ENCODE measurements around the gene UNC50. TPM values are rescaled to one million over a fixed set of nuclear protein-coding genes. Genes with fewer than 3 reads are reported as not detected.
A peak's percentile ranks its signal among the peaks of the same experiment; 100 is the strongest.

Gene UNC50, protein sequence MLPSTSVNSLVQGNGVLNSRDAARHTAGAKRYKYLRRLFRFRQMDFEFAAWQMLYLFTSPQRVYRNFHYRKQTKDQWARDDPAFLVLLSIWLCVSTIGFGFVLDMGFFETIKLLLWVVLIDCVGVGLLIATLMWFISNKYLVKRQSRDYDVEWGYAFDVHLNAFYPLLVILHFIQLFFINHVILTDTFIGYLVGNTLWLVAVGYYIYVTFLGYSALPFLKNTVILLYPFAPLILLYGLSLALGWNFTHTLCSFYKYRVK
- polyA plus RNA-seq (ENCODE audit: low read depth in 6 of 6) = 10 to 100 TPM; 36.8 to 71.5 (median 49.7) TPM

- peaks cover 4% of the 10 kb centered on the region in 2 donors for H3K36me3 Mint-ChIP-seq
- H3K4me1 Mint-ChIP-seq = peaks cover 49 to 60% (median 52%) of the 10 kb centered on the region in 3 donors
- no peaks in the 10 kb centered on the region for H3K9me3 Mint-ChIP-seq
- H3K4me3 Mint-ChIP-seq = peak within 1 kb of the TSS; percentile 89 to 99 (median 94)
- DNase-seq = peak; percentile 92
- H3K27ac Mint-ChIP-seq = peak within 1 kb of the TSS; percentile 93 to 98 (median 96)
- peak; percentile 86 for ATAC-seq (ENCODE audit: low read depth in 2 of 2)
- no peaks in the 10 kb centered on the region for H3K27me3 Mint-ChIP-seq
Measured at GRCh38 chr2:98608116-98608961, at the start of gene UNC50, which contains the start of gene COA5. TSS of gene UNC50 (plus strand) at chr2:98608589. CDS start at chr2:98609760, 1,171 bp downstream. TSS of gene COA5 (minus strand) at chr2:98608512. CDS start at chr2:98608405, 107 bp downstream.

DNA sequence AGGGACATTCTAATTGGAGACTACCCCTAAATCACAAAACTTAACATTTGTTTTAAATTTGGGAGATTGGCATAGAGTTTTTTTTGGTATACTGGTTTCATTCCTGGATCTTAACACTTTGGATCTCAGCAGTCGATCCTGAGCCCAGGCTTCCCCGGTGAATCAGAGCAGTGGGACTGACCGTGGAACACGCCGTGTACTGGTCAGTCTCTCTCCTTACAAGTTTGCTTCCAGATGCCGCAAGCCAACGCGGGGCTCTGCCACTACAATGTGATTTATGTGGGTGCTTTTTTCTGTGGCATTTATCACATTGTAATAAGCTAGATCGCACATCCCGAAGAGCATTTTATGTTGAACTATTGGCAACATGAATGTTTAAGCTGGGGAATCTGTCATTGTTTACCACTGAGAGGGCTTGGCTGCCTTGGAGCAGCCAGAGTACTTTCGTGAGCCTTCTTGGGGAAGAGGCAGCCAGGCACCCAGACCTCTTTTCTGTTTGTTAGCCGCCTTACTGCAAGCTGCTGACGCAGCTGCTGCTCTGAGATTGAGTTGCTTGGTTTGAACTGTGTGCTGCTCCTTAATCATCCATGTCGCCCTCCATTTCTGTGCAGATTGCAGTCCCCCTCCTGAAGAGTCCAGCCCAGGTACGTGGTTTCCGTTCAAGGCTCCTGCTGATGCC, 49.4 kb upstream of the UNC50 start:
- no peaks in the 10 kb centered on the region for H3K36me3 Mint-ChIP-seq
- H3K4me1 Mint-ChIP-seq = peaks cover 10 to 19% (median 12%) of the 10 kb centered on the region in 3 donors
- DNase-seq = no peak
- H3K9me3 Mint-ChIP-seq = no peaks in the 10 kb centered on the region
- no peak overlapping the region for H3K4me3 Mint-ChIP-seq
- ATAC-seq (ENCODE audit: low read depth in 2 of 2) = no peak
- H3K27me3 Mint-ChIP-seq = no peaks in the 10 kb centered on the region
- peak overlapping the region in 3 of 6 donors; percentile 50 to 82 (median 56) for H3K27ac Mint-ChIP-seq

DNA sequence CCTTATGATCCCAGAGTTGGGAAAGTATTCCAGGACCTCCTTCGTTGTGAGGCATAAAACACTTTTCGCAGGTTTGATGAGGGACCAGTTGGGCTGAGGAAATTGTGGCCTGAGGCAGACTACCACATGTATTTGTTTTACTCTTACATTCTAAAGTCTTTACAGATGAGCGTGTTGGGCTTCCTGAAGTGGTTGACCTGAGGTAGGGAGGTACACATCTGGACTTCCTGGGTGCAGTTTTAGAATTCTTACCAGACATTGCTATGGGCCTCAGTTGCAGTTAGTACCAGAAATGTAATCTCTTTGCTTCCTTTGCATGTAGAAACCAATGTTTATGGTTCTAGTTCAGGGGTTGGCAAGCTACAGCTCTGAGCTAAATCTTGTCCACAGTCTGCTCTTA, 48.8 kb upstream of the UNC50 start:
- Mint-ChIP-seq H3K27ac (peak overlapping the region in 4 of 6 donors; percentile 21 to 82 (median 59)), H3K36me3 (no peaks in the 10 kb centered on the region), H3K4me1 (peaks cover 10 to 19% (median 12%) of the 10 kb centered on the region in 3 donors), H3K27me3 (no peaks in the 10 kb centered on the region), H3K9me3 (no peaks in the 10 kb centered on the region), H3K4me3 (no peak overlapping the region)
- no peak for DNase-seq
- no peak for ATAC-seq (ENCODE audit: low read depth in 2 of 2)

DNA sequence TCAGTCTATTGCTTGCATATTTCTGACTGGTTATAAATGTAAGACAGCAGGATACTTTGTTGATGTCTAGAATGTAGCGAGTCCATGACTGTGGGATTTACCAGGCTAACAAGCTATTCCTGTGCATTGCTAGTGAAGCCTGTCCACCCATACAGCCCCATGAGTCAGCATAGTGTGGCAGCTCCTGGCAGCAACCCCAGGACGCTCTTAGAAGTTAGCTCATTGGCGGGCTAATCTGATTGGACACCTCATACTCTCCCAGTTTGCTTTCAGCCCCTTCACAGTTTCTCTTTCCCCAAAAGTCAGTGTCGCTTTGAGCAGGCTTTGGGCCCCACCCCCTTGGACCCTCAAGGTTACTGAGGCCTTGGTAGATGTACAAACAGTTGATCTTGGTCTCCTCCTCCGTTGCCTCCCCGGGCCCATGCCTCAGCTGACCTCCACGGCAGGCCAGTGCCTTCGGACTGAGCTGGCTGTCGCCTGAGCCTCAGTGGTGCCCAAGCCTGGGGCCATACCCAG, 48.1 kb upstream of the UNC50 start:
- DNase-seq (no peak), ATAC-seq (ENCODE audit: low read depth in 2 of 2) (no peak)
- H3K4me3 Mint-ChIP-seq = no peak overlapping the region
- H3K27me3 Mint-ChIP-seq = no peaks in the 10 kb centered on the region
- H3K36me3 Mint-ChIP-seq = peaks cover 0 to 2% of the 10 kb centered on the region in 2 donors
- H3K27ac Mint-ChIP-seq = peak overlapping the region in 2 of 6 donors; percentile 62 to 82
- H3K4me1 Mint-ChIP-seq = peaks cover 10 to 15% (median 12%) of the 10 kb centered on the region in 3 donors
- no peaks in the 10 kb centered on the region for H3K9me3 Mint-ChIP-seq

DNA sequence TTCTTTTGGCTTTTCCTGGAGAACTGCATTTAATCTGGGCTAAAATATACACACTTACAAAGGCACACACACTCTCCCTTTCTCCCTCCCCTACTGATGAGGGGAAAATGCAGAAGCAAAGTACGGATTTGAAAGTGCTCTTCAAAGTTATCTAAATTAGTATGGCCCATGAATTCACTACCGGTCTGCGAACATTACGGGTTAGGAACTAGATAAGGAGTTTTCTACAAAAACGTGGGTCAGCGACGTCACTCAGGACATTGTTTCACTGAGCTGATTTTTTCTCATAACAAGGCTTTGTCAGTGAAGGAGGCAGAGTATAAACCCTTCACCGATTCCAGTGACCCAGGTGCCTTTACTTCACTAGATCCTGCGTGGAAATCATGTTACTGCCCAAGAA, 47.4 kb upstream of the UNC50 start:
- H3K4me3 Mint-ChIP-seq = no peak overlapping the region
- ATAC-seq (ENCODE audit: low read depth in 2 of 2) (no peak), DNase-seq (no peak)
- peaks cover 2 to 4% of the 10 kb centered on the region in 2 donors for H3K36me3 Mint-ChIP-seq
- no peaks in the 10 kb centered on the region for H3K9me3 Mint-ChIP-seq
- H3K27ac Mint-ChIP-seq = no peak overlapping the region
- no peaks in the 10 kb centered on the region for H3K27me3 Mint-ChIP-seq
- H3K4me1 Mint-ChIP-seq = peaks cover 6 to 10% (median 9%) of the 10 kb centered on the region in 3 donors

DNA sequence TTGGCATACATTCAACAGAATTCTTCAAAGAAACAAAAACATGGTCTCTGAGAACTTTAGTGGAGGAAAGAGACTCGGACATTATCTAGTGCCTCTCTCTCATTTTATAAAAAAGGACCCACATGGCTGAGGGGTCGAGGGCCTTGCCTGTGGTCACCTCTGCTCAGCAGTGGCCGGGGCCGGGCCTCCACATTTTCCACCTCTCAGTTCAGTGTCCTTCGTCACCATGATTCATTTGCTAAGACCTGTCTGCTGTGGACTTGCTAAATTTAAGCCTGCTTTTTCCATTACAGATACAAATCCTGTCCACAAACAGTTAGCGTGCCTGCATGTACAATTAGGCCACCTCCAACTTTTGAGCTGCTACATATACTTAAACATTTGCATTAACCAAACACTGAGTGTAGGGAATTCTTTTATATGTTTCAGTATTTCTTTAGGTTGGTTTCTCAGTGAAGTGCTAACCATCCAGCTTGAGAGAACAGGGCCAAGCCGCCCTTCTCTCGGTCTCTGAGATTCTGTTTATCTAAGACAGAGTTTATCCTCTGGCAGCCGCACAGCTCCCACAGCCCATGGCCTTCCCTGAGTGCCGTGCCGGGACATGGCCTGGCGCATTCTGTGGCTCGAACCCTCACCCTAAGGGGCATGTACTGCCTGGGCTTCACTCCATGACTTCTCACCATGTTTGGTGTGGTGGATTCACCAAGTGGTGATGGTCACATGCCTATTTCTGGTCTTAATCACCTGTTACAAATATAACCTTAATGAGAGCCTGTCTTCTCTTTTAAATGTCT, 46.3 kb upstream of the UNC50 start:
- H3K36me3 Mint-ChIP-seq = peaks cover 4 to 11% of the 10 kb centered on the region in 2 donors
- ATAC-seq (ENCODE audit: low read depth in 2 of 2) (no peak), DNase-seq (no peak)
- no peak overlapping the region for H3K4me3 Mint-ChIP-seq
- H3K27ac Mint-ChIP-seq = peak overlapping the region in 1 of 6 donors; percentile 72
- no peaks in the 10 kb centered on the region for H3K27me3 Mint-ChIP-seq
- no peaks in the 10 kb centered on the region for H3K9me3 Mint-ChIP-seq
- H3K4me1 Mint-ChIP-seq = peaks cover 0 to 4% (median 0%) of the 10 kb centered on the region in 3 donors

DNA sequence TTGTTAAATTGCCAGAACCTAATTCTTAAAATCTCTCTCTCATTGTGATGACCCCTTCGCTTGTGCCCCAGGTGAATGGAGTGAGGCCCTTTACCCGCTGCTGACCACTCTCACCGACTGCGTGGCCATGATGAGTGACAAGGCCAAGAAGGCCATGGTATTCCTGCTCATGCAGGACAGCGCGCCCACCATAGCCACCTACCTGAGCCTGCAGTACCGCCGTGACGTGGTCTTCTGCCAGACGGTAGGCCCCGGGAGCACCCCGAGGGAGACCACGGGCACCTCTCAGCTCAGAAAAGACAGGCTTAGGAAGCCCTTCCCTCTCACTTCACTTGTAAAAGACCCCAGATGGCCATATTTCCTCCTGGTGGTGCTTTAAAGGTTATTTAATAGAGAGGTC, 45.0 kb upstream of the UNC50 start:
- H3K27me3 Mint-ChIP-seq = no peaks in the 10 kb centered on the region
- no peak overlapping the region for H3K4me3 Mint-ChIP-seq
- no peaks in the 10 kb centered on the region for H3K4me1 Mint-ChIP-seq
- DNase-seq (no peak), ATAC-seq (ENCODE audit: low read depth in 2 of 2) (no peak)
- H3K36me3 Mint-ChIP-seq = peaks cover 4 to 11% of the 10 kb centered on the region in 2 donors
- no peaks in the 10 kb centered on the region for H3K9me3 Mint-ChIP-seq
- no peak overlapping the region for H3K27ac Mint-ChIP-seq

GRCh38 chr2:98564541-98565132, 43.8 kb upstream of the UNC50 start:
- ATAC-seq (ENCODE audit: low read depth in 2 of 2) = no peak
- H3K4me1 Mint-ChIP-seq = peaks cover 0 to 1% (median under 1%) of the 10 kb centered on the region in 3 donors
- H3K27me3 Mint-ChIP-seq = no peaks in the 10 kb centered on the region
- H3K27ac Mint-ChIP-seq = no peak overlapping the region
- H3K9me3 Mint-ChIP-seq = no peaks in the 10 kb centered on the region
- peaks cover 4 to 14% of the 10 kb centered on the region in 2 donors for H3K36me3 Mint-ChIP-seq
- H3K4me3 Mint-ChIP-seq = no peak overlapping the region
- no peak for DNase-seq

DNA sequence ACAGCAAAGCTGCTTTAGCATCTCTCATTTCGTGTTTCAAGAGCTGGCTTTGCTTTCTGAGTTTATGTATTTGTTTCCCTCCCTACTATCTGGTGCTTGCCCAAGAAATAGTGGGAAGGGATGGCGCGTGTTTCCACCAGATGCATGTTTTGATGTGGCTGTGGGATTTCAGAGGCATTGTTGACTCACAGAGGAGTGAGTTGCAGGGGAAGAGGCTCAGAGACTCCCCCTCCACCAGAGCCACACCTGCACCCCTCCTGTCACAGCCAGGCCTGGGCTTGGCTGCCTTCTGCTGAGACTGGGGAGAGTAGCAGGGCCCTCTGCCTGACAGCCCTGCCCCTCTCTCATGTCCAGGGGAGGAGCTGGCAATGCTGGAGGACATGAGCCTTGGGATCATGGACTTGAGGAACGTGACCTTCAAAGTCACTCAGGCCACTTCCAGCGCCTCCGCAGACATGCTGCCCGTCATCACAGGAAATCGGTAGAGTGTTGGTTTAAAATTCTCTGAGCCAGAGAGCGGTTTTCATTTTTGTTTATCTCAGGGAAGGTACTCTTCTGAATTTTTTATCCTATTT, 43.0 kb upstream of the UNC50 start:
- DNase-seq (no peak), ATAC-seq (ENCODE audit: low read depth in 2 of 2) (no peak)
- Mint-ChIP-seq H3K27ac (peak overlapping the region in 1 of 6 donors; percentile 72), H3K4me3 (no peak overlapping the region), H3K27me3 (no peaks in the 10 kb centered on the region), H3K9me3 (no peaks in the 10 kb centered on the region), H3K36me3 (peaks cover 4 to 20% of the 10 kb centered on the region in 2 donors), H3K4me1 (peaks cover 0 to 4% (median 4%) of the 10 kb centered on the region in 3 donors)

DNA sequence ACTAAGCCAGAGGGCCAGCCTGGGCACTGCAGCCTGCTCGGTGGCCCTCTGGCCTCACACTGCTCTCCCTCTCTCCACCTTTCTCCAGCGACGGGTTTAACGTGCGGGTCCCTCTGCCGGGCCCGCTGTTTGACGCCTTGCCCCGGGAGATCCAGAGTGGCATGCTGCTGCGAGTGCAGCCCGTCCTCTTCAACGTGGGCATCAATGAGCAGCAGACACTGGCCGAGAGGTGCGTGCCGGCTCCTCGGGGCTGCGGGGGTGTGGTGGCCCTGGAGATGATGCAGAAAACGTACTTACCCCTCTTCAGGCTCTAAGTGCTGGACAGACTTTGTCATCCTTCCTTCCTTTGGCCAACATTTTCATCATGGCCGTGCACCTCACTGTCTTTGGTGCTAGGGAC, 42.4 kb upstream of the UNC50 start:
- Mint-ChIP-seq H3K4me3 (peak overlapping the region in 1 of 8 donors; percentile 54), H3K36me3 (peaks cover 4 to 20% of the 10 kb centered on the region in 2 donors), H3K27me3 (no peaks in the 10 kb centered on the region), H3K27ac (peak overlapping the region in 2 of 6 donors; percentile 16 to 72), H3K4me1 (peaks cover 0 to 4% (median 4%) of the 10 kb centered on the region in 3 donors), H3K9me3 (no peaks in the 10 kb centered on the region)
- ATAC-seq (ENCODE audit: low read depth in 2 of 2) (no peak), DNase-seq (no peak)

DNA sequence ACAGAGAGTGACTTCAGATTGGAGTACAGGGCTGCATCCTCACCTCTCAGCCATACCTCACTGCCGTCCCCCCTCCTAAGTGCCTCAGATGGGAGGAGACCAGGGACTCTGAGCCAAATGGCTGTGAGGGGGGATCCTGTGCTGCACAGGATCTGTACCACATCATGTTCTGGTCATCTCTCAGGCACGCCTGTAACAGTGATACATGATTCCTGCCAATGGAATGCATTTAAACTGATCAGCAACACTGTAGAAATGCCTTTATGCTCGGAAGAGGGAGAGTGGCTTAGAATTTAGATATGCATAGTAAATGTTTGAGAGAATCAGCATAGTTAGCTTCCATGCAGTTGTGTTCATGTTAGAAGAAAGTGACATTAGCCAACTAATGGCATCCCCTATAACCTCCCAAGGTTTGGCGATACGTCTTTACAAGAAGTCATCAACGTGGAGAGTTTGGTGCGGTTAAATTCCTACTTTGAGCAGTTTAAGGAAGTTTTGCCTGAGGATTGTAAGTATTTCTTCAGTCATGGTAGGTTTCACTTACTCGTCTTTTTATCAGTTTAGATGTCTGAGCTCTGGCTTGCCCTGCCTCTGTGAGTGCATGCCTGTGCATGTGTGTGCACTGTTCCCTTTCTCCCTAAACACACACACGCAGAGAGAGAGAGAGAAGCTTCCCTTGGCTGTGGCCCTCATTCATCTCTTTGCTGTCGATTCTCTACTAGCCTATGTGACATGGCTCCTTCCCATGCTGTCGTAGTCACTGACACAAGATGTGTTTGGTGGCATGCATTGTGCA, 40.0 kb upstream of the UNC50 start:
- ATAC-seq (ENCODE audit: low read depth in 2 of 2) (no peak), DNase-seq (no peak)
- Mint-ChIP-seq H3K36me3 (peaks cover 4 to 20% of the 10 kb centered on the region in 2 donors), H3K4me3 (no peak overlapping the region), H3K27ac (no peak overlapping the region), H3K9me3 (no peaks in the 10 kb centered on the region), H3K4me1 (peaks cover 0 to 4% (median 4%) of the 10 kb centered on the region in 3 donors), H3K27me3 (no peaks in the 10 kb centered on the region)
